GM21576 (cell line): Measurements from ENCODE around the gene KLHDC2.
"Not testable (repeated sequence)": the region's sequence is repeated elsewhere in the genome, so short reads cannot be mapped to it uniquely, and the experiment has no call there.

ENCODE experiments used
- ATAC-seq: cut with Tn5 transposase; IDR thresholded peaks from one replicate; pipeline ENCODE4 v1.9.1; 2021; ENCODE audit warnings: mild to moderate bottlenecking, moderate library complexity; ENCODE audit not compliant: unreplicated experiment

The KLHDC2 gene

DNA sequence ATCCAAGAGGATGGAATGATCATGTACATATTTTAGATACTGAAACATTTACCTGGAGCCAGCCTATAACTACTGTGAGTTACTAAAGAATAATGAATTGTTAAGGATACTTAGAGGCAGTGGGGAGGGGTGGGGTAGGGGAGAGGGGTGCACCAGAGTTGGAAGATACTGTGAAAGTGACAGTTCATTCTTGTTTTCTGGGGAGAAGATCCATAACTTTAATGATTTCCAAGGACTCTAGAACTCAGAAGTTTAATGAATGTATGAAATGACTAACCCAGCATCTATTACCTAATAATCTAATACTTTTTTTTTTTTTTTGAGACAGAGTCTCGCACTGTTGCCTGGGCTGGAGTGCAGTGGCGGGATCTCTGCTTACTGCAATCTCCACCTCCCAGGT lies 10.5 kb downstream of the KLHDC2 start:
- ATAC-seq, result no peak

DNA sequence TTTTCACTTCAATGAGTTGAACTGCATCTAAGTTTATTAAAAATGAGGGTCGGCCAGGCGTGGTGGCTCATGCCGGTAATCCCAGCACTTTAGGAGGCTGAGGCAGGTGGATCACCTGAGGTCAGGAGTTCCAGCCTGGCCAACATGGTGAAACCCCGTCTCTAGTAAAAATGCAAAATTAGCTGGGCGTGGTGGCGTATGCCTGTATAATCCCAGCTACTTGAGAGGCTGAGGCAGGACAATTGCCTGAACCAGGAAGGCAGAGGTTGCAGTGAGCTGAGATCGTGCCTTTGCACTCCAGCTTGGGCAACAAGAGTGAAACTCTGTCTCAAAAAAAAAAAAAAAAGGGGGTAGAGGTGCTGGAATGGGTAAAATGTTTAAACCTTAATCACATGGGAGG lies 13.1 kb downstream of the KLHDC2 start:
- not testable (repeated sequence) for ATAC-seq

DNA sequence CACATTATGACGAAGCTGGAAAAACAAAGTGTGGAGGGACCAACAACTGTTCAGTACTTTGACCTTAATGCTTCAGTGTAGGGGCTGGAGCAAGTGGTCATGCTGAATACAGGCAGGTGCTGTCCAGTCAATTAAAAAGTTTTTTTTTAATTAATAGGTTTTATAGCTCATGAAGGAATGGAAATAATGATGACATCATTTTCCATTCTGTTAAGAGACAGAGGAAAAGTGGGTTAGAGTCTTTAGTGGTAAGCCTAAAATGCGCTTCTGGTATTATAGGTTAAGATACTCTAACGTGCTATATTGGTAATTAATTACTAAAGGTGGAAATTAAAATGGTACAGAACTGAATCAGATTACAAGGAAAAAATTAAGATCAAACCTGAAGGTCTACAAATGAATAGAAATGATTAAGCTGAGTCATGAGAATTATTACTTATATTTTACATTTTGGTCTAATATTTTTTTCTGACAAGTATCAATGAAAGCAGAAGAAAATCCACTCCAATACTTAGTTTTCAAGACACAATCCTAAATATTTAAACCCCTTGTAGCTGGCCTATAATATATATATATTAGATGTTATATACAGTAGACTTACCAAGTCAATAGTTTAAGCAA lies 15.6 kb downstream of the KLHDC2 start:
- no peak for ATAC-seq

DNA sequence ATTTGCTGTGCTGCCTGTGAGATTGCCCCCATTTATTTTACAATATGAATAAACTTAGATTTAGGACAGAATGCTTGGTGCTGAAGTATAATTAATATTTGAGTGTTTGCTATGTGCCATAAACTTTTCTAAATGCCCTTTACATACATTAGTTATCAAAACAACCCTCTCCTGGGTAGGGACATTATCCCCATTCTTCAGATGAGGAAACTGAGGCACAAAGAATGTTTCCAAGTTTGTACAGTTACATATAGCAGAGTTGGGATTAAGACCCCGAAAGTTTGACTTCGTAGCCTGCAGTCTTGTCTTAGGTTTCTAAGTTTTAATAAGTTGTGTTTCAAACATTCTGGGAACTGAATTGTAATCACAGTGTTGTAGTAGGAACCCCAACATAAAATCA lies 18.4 kb downstream of the KLHDC2 start:
- no peak for ATAC-seq

- no peak for ATAC-seq
Measured at GRCh38 chr14:49792618-49793017, 24.7 kb downstream of the KLHDC2 start.

GRCh38 chr14:49796025-49796424 lies 28.1 kb downstream of the KLHDC2 start:
- no peak for ATAC-seq

DNA sequence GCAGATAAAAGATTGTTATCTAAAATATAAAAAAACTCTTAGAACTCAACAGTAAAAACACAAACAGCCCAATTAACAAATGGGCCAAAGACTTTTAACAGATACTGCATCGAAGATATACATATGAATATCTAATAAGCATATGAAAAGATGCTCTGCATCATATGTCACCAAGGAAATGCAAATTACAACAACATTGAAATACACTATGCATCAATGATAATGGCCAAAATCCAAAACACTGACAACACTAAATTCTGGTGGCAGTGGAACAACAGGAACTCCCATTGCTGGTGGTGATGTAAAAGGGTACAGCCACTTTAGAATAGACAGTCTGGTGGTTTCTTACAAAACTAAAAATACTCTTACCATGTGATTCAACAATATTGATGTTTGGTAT lies 40.8 kb downstream of the KLHDC2 start:
- no peak for ATAC-seq

DNA sequence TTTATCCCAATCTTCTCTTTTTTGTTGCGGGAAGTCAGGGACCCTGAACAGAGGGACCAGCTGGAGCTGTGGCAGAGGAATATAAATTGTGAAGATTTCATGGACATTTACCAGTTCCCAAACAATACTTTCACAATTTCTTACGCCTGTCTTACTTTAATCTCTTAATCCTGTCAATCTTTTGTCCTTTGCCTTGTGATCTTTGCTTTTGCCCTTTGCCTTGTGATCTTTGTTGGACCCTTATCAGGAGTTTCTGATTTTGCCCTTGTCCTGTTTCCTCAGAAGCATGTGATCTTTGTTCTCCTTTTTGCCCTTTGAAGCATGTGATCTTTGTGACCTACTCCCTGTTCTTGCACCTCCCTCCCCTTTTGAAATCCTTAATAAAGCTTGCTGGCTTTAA lies 48.2 kb downstream of the KLHDC2 start:
- ATAC-seq, result not testable (repeated sequence)

GRCh38 chr14:49816844-49817243 lies 48.9 kb downstream of the KLHDC2 start:
- no peak for ATAC-seq

DNA sequence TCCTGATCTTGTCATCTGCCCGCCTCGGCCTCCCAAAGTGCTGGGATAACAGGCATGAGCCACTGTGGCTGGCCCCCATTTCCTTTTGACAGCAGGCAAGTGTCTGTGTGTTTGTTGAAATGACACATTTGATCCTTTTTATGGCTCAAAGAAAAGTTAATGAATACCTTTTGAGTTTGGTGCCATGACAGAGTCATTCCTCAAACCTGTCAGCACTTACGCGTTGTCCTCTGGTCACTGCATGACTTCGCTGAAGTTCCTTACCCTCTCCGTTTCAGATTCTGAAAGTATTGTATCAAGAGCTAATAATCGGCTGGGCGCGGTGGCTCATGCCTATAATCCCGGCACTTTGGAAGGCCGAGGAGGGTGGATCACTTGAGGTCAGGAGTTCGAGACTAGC lies 52.2 kb downstream of the KLHDC2 start:
- no peak for ATAC-seq

DNA sequence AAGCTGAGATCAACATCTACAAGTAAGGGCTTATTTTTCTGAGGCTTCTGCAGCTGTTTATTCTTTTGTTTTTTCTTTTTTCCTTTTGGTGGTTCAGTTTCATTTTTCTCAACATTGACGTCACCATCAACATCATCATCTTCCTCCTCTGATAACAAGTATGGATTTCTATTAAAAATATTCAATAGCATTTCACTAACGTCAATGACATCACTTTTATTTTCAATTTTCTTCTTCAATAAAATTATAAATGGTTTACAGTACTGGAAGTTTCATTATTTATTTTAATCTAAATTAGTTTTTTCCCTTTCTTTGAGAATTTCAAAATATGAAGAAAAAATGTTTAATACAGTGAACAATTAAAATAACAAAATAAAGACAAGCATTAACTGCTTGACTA lies 60.7 kb downstream of the KLHDC2 start:
- no peak for ATAC-seq
